ENCODE results near the gene CCKAR.
"Not testable (repeated sequence)": the region's sequence is repeated elsewhere in the genome, so short reads cannot be mapped to it uniquely, and the experiment has no call there.

CCKAR gene

GRCh38 chr4:26490111-26490959 is at the start of gene CCKAR:
TSS of gene CCKAR (minus strand) at chr4:26490484. CDS start at chr4:26490267, 217 bp downstream.
- DNase-seq: no peak

GRCh38 chr4:26533685-26534084 is 43.4 kb upstream of the CCKAR start:
- DNase-seq: no peak

GRCh38 chr4:26531491-26532116 is 41.3 kb upstream of the CCKAR start:
- DNase-seq: no peak

- DNase-seq: no peak
Observed at GRCh38 chr4:26530099-26530498, 39.8 kb upstream of the CCKAR start.

- DNase-seq: no peak
Observed at GRCh38 chr4:26529479-26529878, 39.2 kb upstream of the CCKAR start.

- DNase-seq: no peak
Observed at GRCh38 chr4:26525771-26526150, 35.5 kb upstream of the CCKAR start.

- no peak for DNase-seq
Observed at GRCh38 chr4:26525136-26525770, 35.0 kb upstream of the CCKAR start.

- DNase-seq: no peak
Observed at GRCh38 chr4:26524011-26524410, 33.7 kb upstream of the CCKAR start.

- DNase-seq: no peak
Observed at GRCh38 chr4:26522478-26522877, 32.2 kb upstream of the CCKAR start.

GRCh38 chr4:26520728-26521450 is 30.6 kb upstream of the CCKAR start:
- DNase-seq: no peak

- DNase-seq: no peak
Observed at GRCh38 chr4:26515936-26516335, 25.7 kb upstream of the CCKAR start.

GRCh38 chr4:26510334-26510964 is 20.2 kb upstream of the CCKAR start:
- no peak for DNase-seq

- DNase-seq: no peak
Observed at GRCh38 chr4:26509681-26510333, 19.5 kb upstream of the CCKAR start.

GRCh38 chr4:26507286-26507685 is 17.0 kb upstream of the CCKAR start:
- no peak for DNase-seq

- no peak for DNase-seq
Observed at GRCh38 chr4:26503844-26504243, 13.6 kb upstream of the CCKAR start.

- no peak for DNase-seq
Observed at GRCh38 chr4:26503427-26503826, 13.1 kb upstream of the CCKAR start.

- not testable (repeated sequence) for DNase-seq
Observed at GRCh38 chr4:26500565-26500999, 10.3 kb upstream of the CCKAR start.

- no peak for DNase-seq
Observed at GRCh38 chr4:26496207-26496783, 6.0 kb upstream of the CCKAR start.

GRCh38 chr4:26493461-26493860 is 3.2 kb upstream of the CCKAR start:
- DNase-seq: no peak

- no peak for DNase-seq
Observed at GRCh38 chr4:26491449-26492170, 1.3 kb upstream of the CCKAR start.

GRCh38 chr4:26490960-26491284 is 638 bp upstream of the CCKAR start:
- no peak for DNase-seq
